Stimulated activated CD4-positive, alpha-beta T cell treated with anti-CD3 and anti-CD28 coated beads, Interleukin-12 subunit alpha, Interleukin-12 subunit beta, amount 100 ng/mL, for 48 hours (primary cell): Measurements from ENCODE around the gene RASAL3.
"Not testable (repeated sequence)": the region's sequence is repeated elsewhere in the genome, so short reads cannot be mapped to it uniquely, and the experiment has no call there.

Experiments used
- DNase-seq, 3 donors: peaks; one replicate each; pipeline ENCODE4 v3.0.0-alpha.2; 2020; ENCODE audit warnings: low read depth in 2 of 3, low spot score in 1 of 3

RASAL3 gene

GRCh38 chr19:15421721-15422260 lies 42.6 kb downstream of the RASAL3 start:
- no peak for DNase-seq

- DNase-seq, result no peak
Measured at GRCh38 chr19:15421136-15421695, 43.1 kb downstream of the RASAL3 start.

GRCh38 chr19:15419413-15420025 lies 44.8 kb downstream of the RASAL3 start:
- no peak for DNase-seq

- DNase-seq, result peak; percentile 97 to 99 (median 97)
Measured at GRCh38 chr19:15418579-15419412, 45.5 kb downstream of the RASAL3 start, which contains the start of gene AKAP8L. TSS of gene AKAP8L (minus strand) at chr19:15418988. CDS start at chr19:15418923, 65 bp downstream.

- no peak for DNase-seq
Measured at GRCh38 chr19:15418231-15418578, 46.1 kb downstream of the RASAL3 start.

GRCh38 chr19:15417699-15418098 lies 46.6 kb downstream of the RASAL3 start:
- no peak for DNase-seq

GRCh38 chr19:15412832-15413231 lies 51.5 kb downstream of the RASAL3 start:
- DNase-seq, result no peak

- DNase-seq, result not testable (repeated sequence)
Measured at GRCh38 chr19:15411351-15411750, 53.0 kb downstream of the RASAL3 start.

- DNase-seq, result no peak
Measured at GRCh38 chr19:15404780-15405211, 59.5 kb downstream of the RASAL3 start.

GRCh38 chr19:15404097-15404779 lies 60.1 kb downstream of the RASAL3 start:
- no peak for DNase-seq

GRCh38 chr19:15403151-15403531 lies 61.2 kb downstream of the RASAL3 start:
- DNase-seq, result no peak

GRCh38 chr19:15402411-15403150 lies 61.8 kb downstream of the RASAL3 start:
- DNase-seq, result no peak
